ENCODE data around the gene GINS2. TPM values are rescaled to one million over a fixed set of nuclear protein-coding genes. Genes with fewer than 3 reads are reported as not detected.

Gene GINS2
- total RNA-seq, 6 experiments from 2014 or later = 0.49 to 4.7 (median 1.3) TPM

DNA sequence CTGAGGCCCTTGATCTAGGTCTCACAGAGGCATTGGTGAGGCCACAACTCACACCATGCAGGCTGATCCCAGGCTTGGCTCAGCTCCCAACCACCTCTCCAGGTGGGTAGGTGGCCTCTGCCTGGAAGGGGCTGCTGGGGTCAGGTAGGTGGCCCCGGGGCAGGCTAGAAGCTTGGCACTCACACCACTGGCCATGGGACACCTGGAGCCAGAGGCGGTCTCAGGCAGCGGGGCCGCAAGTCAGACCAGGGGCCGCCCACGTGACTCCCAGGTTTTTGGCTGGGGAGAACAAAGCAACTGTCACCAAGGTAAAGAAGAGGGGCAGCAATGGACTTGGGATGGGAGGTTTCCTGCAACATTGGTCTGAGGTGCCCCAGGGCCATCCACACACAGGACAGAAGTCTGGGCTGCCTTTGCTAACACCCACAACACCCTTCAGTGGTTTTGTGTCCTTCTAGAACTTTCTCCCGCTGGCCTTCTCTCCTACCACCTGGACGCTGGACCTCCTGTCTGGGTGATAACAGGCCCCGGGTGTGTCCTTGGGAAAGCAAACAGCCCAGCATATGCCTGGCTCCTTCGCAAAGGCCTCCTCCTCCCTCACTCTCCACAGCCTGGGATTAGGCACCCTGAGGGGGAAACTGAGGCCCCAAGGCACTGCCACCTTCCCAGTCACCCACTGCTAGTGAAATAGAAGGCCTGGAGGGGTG is 45.7 kb upstream of the GINS2 start:
- intact Hi-C loops (cut with DNase I) = no loop called here
- H3K4me1 ChIP-seq = no peaks in the 10 kb centered on the region
- ATAC-seq (no peak), DNase-seq (no peak)
- H3K27me3 ChIP-seq = no peaks in the 10 kb centered on the region
- H3K36me3 ChIP-seq = no peaks in the 10 kb centered on the region
- H3K9me3 ChIP-seq = no peaks in the 10 kb centered on the region
- no peak overlapping the region for H3K27ac ChIP-seq
- TF ChIP-seq, protein P1, sequence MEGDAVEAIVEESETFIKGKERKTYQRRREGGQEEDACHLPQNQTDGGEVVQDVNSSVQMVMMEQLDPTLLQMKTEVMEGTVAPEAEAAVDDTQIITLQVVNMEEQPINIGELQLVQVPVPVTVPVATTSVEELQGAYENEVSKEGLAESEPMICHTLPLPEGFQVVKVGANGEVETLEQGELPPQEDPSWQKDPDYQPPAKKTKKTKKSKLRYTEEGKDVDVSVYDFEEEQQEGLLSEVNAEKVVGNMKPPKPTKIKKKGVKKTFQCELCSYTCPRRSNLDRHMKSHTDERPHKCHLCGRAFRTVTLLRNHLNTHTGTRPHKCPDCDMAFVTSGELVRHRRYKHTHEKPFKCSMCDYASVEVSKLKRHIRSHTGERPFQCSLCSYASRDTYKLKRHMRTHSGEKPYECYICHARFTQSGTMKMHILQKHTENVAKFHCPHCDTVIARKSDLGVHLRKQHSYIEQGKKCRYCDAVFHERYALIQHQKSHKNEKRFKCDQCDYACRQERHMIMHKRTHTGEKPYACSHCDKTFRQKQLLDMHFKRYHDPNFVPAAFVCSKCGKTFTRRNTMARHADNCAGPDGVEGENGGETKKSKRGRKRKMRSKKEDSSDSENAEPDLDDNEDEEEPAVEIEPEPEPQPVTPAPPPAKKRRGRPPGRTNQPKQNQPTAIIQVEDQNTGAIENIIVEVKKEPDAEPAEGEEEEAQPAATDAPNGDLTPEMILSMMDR (IDR thresholded peaks at IDR 0.05) = no peak
- TF ChIP-seq POLR2A (IDR thresholded peaks at IDR 0.05) = no peak
- H3K4me3 ChIP-seq = no peak overlapping the region
- WGBS (ENCODE audit: insufficient coverage, low coverage, low lambda C conversion rate, missing lambda C conversion rate) = 72% methylated on average over 7 of the region's 10 CpGs

DNA sequence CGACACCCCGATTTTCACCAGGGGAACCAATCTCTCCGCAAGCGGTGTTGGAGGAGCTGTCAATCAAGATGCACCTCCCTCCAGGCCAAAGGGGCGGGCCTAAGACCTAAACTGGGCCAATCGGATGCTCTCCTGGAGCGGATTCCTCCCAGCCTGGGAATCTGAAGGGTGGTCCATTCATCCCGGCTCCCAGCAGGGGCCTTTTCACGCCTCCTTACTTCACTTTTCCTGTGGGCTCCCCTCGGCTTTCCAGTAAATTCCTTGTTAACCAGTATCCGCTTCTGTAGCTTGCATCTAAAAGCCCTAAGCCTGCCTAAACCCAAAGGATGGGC is 45.1 kb upstream of the GINS2 start:
- Histone ChIP-seq H3K27me3 (no peaks in the 10 kb centered on the region), H3K27ac (no peak overlapping the region), H3K36me3 (no peaks in the 10 kb centered on the region), H3K4me1 (no peaks in the 10 kb centered on the region), H3K9me3 (no peaks in the 10 kb centered on the region), H3K4me3 (no peak overlapping the region)
- WGBS (ENCODE audit: insufficient coverage, low coverage, low lambda C conversion rate, missing lambda C conversion rate) = 56% methylated on average over 4 of the region's 11 CpGs
- intact Hi-C loops (cut with DNase I) = no loop called here
- TF ChIP-seq, protein P1 (IDR thresholded peaks at IDR 0.05) = no peak
- TF ChIP-seq POLR2A (IDR thresholded peaks at IDR 0.05) = no peak
- ATAC-seq (peak in 2 of 4 donors; percentile 12 to 14), DNase-seq (no peak)

DNA sequence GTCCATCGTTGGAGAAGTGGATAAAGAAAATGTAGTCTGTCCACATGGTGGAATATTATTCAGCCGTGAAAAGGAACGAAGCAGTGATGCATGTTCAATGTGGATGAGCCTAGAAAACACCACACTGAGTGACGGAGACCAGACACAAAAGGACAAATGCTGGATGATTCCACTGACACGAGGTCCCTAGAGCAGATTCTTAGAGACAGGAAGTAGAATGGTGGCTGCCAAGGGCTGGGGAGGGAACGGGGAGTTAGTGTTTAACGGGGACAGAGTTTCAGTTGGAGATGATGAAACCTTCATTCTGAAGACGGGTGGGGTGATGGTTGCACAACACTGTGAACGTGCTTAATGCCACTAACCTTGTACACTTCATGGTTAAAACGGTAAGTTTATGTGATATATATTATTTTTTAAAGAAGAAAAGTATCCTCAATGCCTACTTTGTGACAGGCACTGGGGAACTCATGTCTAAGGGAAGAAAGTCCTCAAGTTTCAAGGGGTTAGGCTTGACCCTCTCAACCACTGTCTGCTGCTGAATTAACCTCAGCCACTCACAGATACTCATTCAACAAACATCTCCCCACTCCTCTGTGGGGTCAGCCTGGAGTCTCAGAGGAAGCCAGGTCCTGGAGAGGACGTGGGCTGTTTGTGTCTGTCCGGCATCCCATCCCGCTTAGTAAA is 44.5 kb upstream of the GINS2 start:
- Histone ChIP-seq H3K36me3 (no peaks in the 10 kb centered on the region), H3K9me3 (no peaks in the 10 kb centered on the region), H3K27me3 (no peaks in the 10 kb centered on the region), H3K27ac (no peak overlapping the region), H3K4me1 (no peaks in the 10 kb centered on the region), H3K4me3 (no peak overlapping the region)
- peak in 3 of 4 donors; percentile 56 to 71 (median 60) for ATAC-seq
- intact Hi-C loops (cut with DNase I) = no loop called here
- DNase-seq = no peak
- TF ChIP-seq, protein P1 (IDR thresholded peaks at IDR 0.05) = no peak
- TF ChIP-seq POLR2A (IDR thresholded peaks at IDR 0.05) = no peak
- 52% methylated on average over 12 of the region's 13 CpGs for WGBS (ENCODE audit: insufficient coverage, low coverage, low lambda C conversion rate, missing lambda C conversion rate)

DNA sequence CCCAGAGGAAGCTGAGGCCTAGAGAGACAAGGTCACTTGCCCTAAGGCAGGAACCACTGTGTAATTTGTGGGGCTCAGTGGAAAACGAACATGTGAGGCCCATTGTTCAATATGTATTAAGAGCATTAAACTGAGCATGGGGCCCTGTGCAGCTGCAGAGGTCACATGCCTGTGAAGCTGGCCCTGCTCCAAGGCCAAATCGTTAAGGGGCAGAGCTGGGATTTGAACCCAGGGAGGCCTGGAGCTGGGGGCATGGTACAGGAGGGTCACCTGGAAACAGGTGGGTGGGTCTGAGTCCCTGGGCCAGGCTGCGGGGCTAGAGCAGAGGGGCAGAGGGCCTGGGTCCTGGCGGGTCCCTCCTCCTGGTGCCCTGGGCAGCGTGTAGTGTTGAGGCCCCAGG is 42.4 kb upstream of the GINS2 start:
- H3K36me3 ChIP-seq = no peaks in the 10 kb centered on the region
- TF ChIP-seq, protein P1 (IDR thresholded peaks at IDR 0.05) = no peak
- no peak for TF ChIP-seq POLR2A (IDR thresholded peaks at IDR 0.05)
- intact Hi-C loops (cut with DNase I) = no loop called here
- 57% methylated on average over 3 of the region's 5 CpGs for WGBS (ENCODE audit: insufficient coverage, low coverage, low lambda C conversion rate, missing lambda C conversion rate)
- no peaks in the 10 kb centered on the region for H3K4me1 ChIP-seq
- no peaks in the 10 kb centered on the region for H3K9me3 ChIP-seq
- ATAC-seq (no peak), DNase-seq (no peak)
- H3K4me3 ChIP-seq = no peak overlapping the region
- H3K27me3 ChIP-seq = no peaks in the 10 kb centered on the region
- no peak overlapping the region for H3K27ac ChIP-seq
